Activated CD4-positive, alpha-beta memory T cell treated with anti-CD3 and anti-CD28 coated beads, Interleukin-2, amount 10 ng/mL, durations not matched to agents 7 days and 5 days (primary cell): ENCODE data around the gene HOTAIR. TPM values are rescaled to one million over a fixed set of nuclear protein-coding genes. Genes with fewer than 3 reads are reported as not detected.

ENCODE experiments used
- CTCF ChIA-PET: fragments of 350-600 bp; sonication (Branson Sonifier 250); formaldehyde crosslinking; loops from one replicate; lab custom pipeline; 2021; ENCODE audit warnings: antibody characterized with exemption, inconsistent platforms; lab: Charles Lee
- POLR2A ChIA-PET: fragments of 350-600 bp; sonication (Branson Sonifier 250); formaldehyde crosslinking; loops from one replicate; lab custom pipeline; 2021; ENCODE audit warnings: antibody characterized with exemption; lab: Charles Lee
- DNase-seq: peaks from one replicate; pipeline ENCODE4 v3.0.0-alpha.2; 2020
- H3K27ac Mint-ChIP-seq: one replicate; pipeline ENCODE4 v1.8.0; 2021; ENCODE audit warnings: mild to moderate bottlenecking, mixed read lengths
- H3K27me3 Mint-ChIP-seq: one replicate; pipeline ENCODE4 v1.8.0; 2021; ENCODE audit warnings: mixed read lengths
- H3K36me3 Mint-ChIP-seq: one replicate; pipeline ENCODE4 v1.8.0; 2021; ENCODE audit warnings: low read depth, mixed read lengths
- H3K4me1 Mint-ChIP-seq: one replicate; pipeline ENCODE4 v1.8.0; 2021; ENCODE audit warnings: mixed read lengths
- H3K4me3 Mint-ChIP-seq: one replicate; pipeline ENCODE4 v1.8.0; 2021; ENCODE audit warnings: mild to moderate bottlenecking, mixed read lengths
- H3K9me3 Mint-ChIP-seq: one replicate; pipeline ENCODE4 v1.8.0; 2021; ENCODE audit warnings: mixed read lengths
- total RNA-seq, 2 experiments: library from RNA; stranded (reverse); gene quantifications; one replicate each; pipeline ENCODE4 v1.2.3, GENCODE V29; 2021

The HOTAIR gene
- total RNA-seq, 2 experiments from 2014 or later, result not detected

GRCh38 chr12:53931844-53932581 is 42.7 kb downstream of the HOTAIR start:
- no peak for DNase-seq
- H3K4me1 Mint-ChIP-seq, result no peaks in the 10 kb centered on the region
- no peaks in the 10 kb centered on the region for H3K36me3 Mint-ChIP-seq
- ChIA-PET CTCF (no interaction called here), POLR2A (no interaction called here)
- no peaks in the 10 kb centered on the region for H3K9me3 Mint-ChIP-seq
- no peak overlapping the region for H3K27ac Mint-ChIP-seq
- peaks cover 95% of the 10 kb centered on the region for H3K27me3 Mint-ChIP-seq
- H3K4me3 Mint-ChIP-seq, result no peak overlapping the region

DNA sequence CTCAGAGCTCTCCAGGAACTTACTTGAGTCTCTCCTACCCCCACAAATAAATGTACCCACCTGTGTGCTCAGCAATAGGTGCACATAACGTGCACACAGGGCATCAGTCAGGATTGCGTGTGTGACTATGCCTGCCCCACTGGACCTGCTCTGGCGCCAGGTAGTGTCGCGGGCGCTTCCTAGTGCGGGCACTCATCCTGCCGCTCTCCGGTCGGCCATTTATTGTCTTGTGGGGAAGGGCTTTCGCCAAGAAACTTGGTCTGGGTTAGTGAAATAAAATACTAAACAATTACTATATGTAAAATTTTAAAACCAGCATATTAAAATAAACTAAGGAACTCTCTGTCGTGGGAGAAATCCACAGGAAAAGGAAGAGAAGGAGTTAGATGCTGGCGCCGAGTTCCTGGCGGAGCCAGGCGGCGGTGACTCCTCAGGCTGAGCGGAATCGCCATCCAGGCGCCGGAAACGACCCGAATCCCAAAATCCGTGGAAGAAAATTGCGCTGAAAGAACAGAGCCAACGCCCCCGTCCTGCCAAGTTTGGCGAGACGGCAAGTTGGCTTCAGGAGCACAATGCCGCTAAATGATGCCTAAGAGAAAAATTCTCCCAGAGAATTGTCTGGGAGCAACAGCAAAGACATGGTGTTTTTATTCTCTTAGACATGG is 44.0 kb downstream of the HOTAIR start:
- H3K4me1 Mint-ChIP-seq, result no peaks in the 10 kb centered on the region
- peaks cover 95% of the 10 kb centered on the region for H3K27me3 Mint-ChIP-seq
- H3K9me3 Mint-ChIP-seq, result no peaks in the 10 kb centered on the region
- CTCF ChIA-PET, result no interaction called here
- DNase-seq, result no peak
- H3K4me3 Mint-ChIP-seq, result no peak overlapping the region
- H3K36me3 Mint-ChIP-seq, result no peaks in the 10 kb centered on the region
- POLR2A ChIA-PET, result interaction anchor here (1.4 kb wide), 1 partner anchor 22 kb away, joined by 3 read pairs; no protein-coding TSS in a partner anchor
- H3K27ac Mint-ChIP-seq, result no peak overlapping the region

DNA sequence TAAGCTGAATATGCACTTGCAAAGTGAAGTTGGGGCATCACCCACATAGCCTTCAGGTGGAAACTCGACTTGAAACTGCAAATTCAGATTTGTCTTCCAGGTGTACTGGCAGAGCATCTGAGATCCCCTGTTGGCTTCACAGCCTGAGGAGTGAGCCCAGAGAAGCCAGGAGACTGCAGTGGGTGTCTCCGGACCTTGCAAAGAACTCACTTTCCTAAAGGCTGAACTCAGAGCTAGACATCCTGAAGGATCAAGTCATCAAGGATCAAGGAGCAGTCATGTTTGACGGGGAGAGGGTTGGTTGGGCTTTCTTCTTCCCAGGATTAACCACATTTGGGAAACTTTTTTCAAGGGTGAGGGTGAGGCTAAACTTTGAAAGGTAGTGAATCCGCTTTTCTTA is 45.2 kb downstream of the HOTAIR start:
- no peak overlapping the region for H3K4me3 Mint-ChIP-seq
- ChIA-PET POLR2A (no interaction called here), CTCF (no interaction called here)
- peaks cover 95% of the 10 kb centered on the region for H3K27me3 Mint-ChIP-seq
- no peak for DNase-seq
- H3K36me3 Mint-ChIP-seq, result no peaks in the 10 kb centered on the region
- no peaks in the 10 kb centered on the region for H3K4me1 Mint-ChIP-seq
- no peak overlapping the region for H3K27ac Mint-ChIP-seq
- H3K9me3 Mint-ChIP-seq, result no peaks in the 10 kb centered on the region

DNA sequence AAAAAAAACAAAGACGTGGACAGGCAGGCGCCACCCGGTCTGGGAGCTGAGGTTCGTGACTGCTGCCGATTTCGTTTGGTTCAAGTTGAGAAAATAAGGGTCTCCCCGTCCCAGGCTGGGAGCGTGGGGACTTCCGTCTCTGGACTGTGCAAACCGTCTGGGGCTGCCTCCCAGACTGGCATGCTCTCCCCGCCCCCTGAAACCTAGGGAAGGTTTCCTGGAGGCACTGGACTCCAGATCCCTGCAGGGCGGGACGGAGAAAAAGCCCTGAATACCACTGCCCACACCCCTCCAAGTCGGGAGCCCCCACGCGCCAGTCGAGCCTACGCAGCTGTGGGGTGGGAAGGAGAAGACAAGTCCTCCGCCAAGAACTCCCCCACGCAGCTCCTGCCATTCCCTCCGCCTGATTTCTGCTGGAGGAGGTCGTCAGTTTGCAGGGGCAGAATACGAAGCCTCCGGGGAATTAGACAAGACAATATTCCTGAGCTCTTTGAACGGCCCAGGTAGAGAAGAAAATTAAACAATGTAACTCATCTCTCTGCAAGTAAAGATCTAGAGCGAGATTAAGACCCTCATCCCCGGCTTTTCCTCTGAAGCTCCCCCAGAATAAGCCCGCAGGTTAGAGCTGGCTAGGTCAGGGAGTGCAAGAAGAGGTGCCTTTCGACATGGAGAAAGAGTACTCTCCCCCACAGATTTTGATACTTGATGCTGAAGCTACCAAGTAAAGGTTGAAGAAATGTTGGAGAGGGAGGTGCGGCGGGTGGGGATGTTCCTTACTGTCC is 46.5 kb downstream of the HOTAIR start:
- Mint-ChIP-seq H3K27me3 (peaks cover 93% of the 10 kb centered on the region), H3K36me3 (no peaks in the 10 kb centered on the region), H3K27ac (no peak overlapping the region), H3K4me1 (no peaks in the 10 kb centered on the region), H3K9me3 (no peaks in the 10 kb centered on the region), H3K4me3 (no peak overlapping the region)
- POLR2A ChIA-PET, result no interaction called here
- CTCF ChIA-PET, result no interaction called here
- DNase-seq, result no peak

GRCh38 chr12:53927220-53928029 is 47.3 kb downstream of the HOTAIR start:
- ChIA-PET POLR2A (no interaction called here), CTCF (no interaction called here)
- DNase-seq, result no peak
- H3K4me3 Mint-ChIP-seq, result no peak overlapping the region
- H3K9me3 Mint-ChIP-seq, result no peaks in the 10 kb centered on the region
- peaks cover 93% of the 10 kb centered on the region for H3K27me3 Mint-ChIP-seq
- H3K4me1 Mint-ChIP-seq, result no peaks in the 10 kb centered on the region
- no peaks in the 10 kb centered on the region for H3K36me3 Mint-ChIP-seq
- no peak overlapping the region for H3K27ac Mint-ChIP-seq

DNA sequence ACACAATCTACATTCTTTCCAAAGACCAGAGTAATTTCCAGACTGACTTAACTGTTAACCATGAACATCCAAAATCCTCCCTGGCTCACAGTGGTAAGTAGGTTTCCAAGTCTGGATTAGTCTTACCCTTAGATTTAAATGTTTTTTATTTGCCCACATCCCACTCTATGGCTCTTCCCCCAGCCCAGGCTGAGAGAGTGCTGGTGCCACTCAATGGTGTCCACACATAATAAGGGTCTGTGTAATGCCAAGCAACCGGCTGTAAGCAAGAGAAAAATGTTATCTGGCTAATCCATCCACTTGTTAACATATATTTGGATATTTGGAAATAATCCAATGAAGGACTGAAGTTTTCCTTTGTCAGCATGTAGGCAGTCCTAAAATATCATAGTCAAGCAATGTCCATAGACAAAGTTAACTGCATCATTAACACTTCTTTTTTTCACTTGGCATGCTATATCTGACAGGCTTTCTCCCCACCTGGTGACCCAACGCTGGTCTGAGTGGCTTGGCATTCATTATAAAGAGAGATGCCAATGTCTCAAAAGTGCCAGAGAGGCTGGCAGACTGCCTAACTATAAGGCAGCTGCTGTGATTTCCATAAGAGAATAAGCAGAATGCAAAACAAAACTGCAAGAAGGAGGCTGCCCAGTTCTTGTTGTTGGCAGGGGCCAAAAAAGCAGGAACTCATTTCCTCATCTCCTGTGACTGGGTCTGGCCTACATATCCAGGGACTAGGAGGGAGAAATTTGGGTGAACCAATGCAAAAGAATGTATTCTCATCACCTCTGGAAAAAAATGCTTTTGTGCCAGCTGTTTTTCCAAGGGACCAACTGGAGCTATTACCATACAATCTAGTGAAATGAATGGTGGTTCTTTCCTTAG is 50.0 kb downstream of the HOTAIR start:
- no peaks in the 10 kb centered on the region for H3K36me3 Mint-ChIP-seq
- H3K27ac Mint-ChIP-seq, result no peak overlapping the region
- CTCF ChIA-PET, result interaction anchor here (0.7 kb wide), 1 partner anchor 178 kb away, joined by 3 read pairs; no protein-coding TSS in a partner anchor
- POLR2A ChIA-PET, result no interaction called here
- H3K27me3 Mint-ChIP-seq, result peaks cover 88% of the 10 kb centered on the region
- H3K9me3 Mint-ChIP-seq, result no peaks in the 10 kb centered on the region
- no peak overlapping the region for H3K4me3 Mint-ChIP-seq
- H3K4me1 Mint-ChIP-seq, result no peaks in the 10 kb centered on the region
- DNase-seq, result no peak

- no peaks in the 10 kb centered on the region for H3K36me3 Mint-ChIP-seq
- no peak overlapping the region for H3K27ac Mint-ChIP-seq
- H3K27me3 Mint-ChIP-seq, result peaks cover 56% of the 10 kb centered on the region
- ChIA-PET POLR2A (no interaction called here), CTCF (no interaction called here)
- H3K9me3 Mint-ChIP-seq, result no peaks in the 10 kb centered on the region
- no peaks in the 10 kb centered on the region for H3K4me1 Mint-ChIP-seq
- no peak for DNase-seq
- H3K4me3 Mint-ChIP-seq, result no peak overlapping the region
These were observed 57.7 kb downstream of the HOTAIR start for GRCh38 chr12:53916788-53917655.

Other genes with a start within 250 kb of the HOTAIR start
- gene CALCOCO1, start 247.5 kb downstream of the HOTAIR start, total RNA-seq, result 10 to 100 TPM; 80.5 to 83.0 TPM
- not detected for gene CISTR, start 223.0 kb downstream of the HOTAIR start, total RNA-seq
- not detected for gene HOXC13, start 36.1 kb downstream of the HOTAIR start, total RNA-seq
- not detected for gene HOXC12, start 20.1 kb downstream of the HOTAIR start, total RNA-seq
- gene HOXC11, start 1.8 kb downstream of the HOTAIR start, total RNA-seq, result not detected
- gene HOXC10, start 10.2 kb upstream of the HOTAIR start, total RNA-seq, result not detected
- not detected for gene HOXC9, start 25.2 kb upstream of the HOTAIR start, total RNA-seq
- not detected for gene HOXC8, start 34.0 kb upstream of the HOTAIR start, total RNA-seq
- not detected for gene HOXC6, start 53.5 kb upstream of the HOTAIR start, total RNA-seq
- gene HOXC5, start 58.1 kb upstream of the HOTAIR start, total RNA-seq, result not detected
- gene HOXC4, start 78.9 kb upstream of the HOTAIR start, total RNA-seq, result under 1 TPM; 0.15 to 0.23 TPM
- gene SMUG1, start 214.0 kb upstream of the HOTAIR start, total RNA-seq, result 10 to 100 TPM; 25.7 to 27.9 TPM